A204.1 (cell line): ENCODE data around the gene SARDH.

Source experiments
- FAIRE-seq: peaks from 2 replicates; lab custom pipeline; 2012; peaks lifted over from hg19 to GRCh38; lab: Jason Lieb, UNC

Gene SARDH, protein sequence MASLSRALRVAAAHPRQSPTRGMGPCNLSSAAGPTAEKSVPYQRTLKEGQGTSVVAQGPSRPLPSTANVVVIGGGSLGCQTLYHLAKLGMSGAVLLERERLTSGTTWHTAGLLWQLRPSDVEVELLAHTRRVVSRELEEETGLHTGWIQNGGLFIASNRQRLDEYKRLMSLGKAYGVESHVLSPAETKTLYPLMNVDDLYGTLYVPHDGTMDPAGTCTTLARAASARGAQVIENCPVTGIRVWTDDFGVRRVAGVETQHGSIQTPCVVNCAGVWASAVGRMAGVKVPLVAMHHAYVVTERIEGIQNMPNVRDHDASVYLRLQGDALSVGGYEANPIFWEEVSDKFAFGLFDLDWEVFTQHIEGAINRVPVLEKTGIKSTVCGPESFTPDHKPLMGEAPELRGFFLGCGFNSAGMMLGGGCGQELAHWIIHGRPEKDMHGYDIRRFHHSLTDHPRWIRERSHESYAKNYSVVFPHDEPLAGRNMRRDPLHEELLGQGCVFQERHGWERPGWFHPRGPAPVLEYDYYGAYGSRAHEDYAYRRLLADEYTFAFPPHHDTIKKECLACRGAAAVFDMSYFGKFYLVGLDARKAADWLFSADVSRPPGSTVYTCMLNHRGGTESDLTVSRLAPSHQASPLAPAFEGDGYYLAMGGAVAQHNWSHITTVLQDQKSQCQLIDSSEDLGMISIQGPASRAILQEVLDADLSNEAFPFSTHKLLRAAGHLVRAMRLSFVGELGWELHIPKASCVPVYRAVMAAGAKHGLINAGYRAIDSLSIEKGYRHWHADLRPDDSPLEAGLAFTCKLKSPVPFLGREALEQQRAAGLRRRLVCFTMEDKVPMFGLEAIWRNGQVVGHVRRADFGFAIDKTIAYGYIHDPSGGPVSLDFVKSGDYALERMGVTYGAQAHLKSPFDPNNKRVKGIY

DNA sequence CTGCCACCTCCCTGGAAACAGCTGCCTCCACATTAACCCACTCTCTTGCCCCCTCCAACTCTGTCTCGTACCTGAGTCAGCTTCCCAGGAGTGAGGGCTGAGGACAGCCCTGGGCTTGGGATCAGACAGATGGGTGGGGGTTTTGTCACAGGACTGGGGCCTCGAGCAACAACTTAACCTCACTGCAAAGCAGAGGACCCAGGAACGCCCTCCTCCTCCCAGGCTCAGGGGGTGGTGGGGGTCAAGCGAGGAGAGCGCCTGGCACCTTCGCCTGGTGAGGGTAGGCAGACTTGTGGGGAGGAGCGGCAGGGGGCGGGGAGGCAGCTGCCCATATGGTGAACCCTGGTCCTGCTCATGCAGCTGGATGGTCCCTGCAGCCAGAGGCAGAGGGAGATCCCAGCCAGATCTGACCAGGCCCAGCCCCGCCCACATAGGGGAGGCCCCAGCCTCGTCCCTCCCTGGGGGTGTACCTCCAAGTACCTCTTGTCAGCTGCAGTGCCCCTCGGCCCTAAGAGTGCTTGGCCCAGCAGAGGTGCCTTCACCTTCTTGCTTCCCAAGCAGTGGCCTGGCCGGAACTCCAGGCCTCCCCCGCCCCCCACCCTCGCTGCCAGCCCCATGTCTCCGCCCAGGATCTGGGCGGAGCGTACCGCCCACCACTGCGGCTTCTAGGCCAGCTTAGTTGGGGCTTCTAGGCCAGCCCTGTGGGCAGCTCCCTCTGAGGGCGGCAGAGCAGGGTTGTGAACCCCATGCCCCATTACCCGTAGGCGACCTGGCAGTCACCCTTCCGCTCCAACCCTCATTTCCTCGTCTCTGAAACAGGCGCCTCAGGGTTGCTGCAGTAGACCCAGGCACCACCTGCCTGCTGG lies at the start of gene SARDH:
TSS of gene SARDH (minus strand) at position 579 of the 866 bp plus-strand sequence. CDS start 4,179 bp downstream, outside the sequence.
- FAIRE-seq = no peak

DNA sequence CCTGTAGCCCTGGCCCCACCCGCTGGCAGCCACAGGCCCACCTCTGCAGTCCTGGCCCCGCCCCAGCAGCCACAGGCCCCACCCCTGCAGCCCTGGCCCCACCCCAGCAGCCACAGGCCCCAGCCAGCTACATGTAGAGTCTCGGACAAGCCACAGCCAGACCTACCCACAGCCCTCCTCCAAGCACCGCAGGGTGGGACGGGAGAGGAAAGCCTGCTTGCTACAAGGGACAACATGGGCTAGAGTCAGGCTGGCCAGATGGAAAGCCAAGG lies 49.5 kb upstream of the SARDH start:
- FAIRE-seq = no peak

DNA sequence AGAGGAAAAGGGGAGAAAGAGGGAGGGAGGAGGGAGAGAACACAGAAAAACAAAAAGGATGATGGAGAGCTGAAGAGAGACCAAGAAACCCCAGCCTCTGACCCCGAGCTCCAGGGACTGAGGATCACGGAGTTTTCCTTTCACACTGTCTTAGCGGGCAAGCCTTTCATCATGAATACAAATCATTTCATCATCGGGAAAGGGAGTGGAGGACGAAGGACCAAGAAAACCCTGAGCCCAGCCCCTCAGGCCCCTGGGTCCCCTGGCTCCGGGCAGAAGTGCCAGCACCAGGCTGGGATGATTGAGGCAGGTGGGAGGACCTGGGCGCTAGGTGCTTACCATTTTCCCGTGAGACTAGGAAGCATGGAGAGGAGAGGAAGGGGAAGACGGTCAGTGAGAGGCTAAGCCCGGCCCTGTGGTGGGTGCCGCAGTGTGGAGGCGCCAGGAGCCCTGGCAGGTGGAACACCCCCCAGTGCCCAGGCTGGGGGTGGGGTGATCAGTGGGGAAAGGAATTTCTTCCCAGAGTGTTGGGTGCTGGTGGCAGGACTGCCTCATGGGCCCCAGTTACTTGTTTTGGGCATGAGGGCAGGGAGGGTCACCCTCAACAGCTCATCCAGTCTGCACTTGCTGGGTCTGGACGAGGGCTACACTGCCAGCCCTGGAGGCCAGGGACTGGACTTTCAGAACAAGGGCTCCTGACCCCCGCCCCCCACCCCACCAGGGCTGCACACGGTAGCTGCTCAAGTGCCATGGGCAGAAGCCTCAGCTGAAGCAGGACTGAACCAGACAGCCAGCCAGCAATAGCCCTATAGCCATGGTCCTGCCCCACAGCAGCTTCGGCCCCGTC lies 49.0 kb upstream of the SARDH start:
- no peak for FAIRE-seq

DNA sequence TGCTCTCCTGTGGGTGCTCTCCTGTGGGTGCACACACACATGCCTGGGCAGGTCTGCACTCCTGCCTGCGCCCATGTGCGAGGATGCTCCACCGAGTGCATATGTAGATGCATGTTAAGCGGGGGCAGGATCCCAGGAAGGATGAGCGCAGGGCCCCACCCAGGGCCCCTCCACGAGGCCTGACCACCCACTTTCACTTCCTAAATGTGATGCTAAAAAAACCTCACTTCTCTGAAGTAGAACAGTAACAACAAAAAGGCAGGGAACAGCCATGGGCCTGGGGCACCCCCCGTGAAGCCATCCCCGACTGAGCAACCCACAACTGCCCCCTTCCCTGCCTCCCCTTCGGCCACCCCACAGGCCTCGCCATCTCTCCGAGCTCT lies 48.2 kb upstream of the SARDH start:
- no peak for FAIRE-seq

DNA sequence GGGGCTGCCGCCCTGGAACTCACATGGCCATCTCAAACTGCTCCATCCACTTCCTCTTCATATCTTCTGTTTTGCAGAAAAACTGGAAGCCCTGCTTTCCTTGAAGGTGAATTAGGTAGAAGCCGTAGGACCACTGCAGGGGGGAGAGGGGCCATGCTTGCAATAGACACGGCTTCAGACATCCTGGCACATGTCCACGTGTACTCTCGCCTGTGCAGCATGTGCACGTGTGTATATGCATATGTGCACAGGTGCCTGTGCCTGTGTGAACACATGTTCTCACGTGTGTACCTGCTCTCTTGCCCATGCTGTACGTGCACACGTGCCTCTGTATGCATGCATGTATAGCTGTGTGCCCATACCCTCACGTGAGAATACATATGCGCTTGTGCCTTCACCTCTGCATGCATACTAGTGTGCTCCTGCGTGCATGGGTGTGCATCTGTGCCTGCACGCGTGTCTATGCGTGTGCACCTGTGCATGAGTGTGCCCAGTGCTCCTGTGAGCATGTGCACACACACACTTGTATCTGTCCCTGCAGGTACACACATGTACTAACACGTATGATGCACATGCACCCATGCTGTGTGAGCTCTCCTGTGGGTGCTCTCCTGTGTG lies 47.7 kb upstream of the SARDH start:
- no peak for FAIRE-seq

DNA sequence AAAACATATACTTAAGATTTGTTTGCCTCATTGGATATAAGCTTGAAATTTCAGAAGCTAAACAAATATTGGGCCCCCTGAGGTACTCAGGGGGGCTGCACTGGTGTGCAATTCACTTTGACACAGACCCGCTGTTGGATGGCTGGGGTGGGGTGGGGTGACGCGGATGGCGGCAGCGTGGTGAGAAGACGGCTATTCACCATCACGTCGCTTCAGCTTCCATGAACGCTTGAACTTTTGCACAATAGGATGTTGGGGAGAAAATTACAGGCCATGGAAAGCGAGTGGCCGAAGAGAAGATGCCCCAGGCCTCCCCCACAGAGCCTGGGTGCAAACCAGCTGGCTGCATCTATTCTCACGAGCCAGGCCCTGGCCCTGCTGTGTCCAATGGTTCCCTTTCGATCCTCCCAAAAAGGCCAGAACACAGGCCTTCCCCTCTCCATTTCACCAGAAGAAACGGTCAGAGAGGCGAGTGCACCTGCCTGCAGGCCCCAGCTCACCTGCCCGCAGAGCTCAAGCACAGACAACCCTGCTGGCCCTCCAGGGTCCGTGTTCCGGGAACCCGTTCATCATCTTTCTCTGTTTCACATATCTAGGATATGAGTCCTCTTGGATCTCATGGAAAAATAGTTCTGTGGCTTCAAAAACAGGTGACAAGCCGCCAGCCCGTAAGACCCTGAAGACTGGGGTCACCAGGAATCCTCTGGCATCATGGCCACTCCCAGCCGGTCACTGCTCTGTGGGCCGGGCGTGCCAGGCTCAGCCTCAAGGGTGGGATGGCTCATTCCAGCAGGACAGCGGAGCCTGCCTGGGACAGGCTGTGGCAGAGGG lies 46.8 kb upstream of the SARDH start:
- no peak for FAIRE-seq

DNA sequence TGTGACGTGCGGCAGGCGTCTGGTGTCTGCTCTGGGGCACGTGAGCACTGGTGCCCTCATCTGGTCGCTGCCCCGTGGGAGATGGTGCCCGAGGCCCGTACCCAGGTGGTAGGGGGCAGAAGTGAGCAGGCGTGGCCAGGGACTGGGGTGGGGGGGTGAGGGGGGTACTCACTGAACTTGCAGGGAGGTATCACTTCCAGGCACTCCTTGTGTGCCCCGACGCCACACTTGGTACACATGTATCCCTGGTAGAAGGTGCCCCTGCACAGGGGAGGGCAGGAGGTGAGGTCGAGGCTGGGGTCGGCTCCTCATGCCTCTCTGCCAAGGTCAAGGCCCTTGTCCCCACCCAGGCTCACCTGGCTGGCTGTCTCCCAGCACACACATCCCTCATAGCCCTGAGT lies 45.2 kb upstream of the SARDH start:
- FAIRE-seq = no peak

DNA sequence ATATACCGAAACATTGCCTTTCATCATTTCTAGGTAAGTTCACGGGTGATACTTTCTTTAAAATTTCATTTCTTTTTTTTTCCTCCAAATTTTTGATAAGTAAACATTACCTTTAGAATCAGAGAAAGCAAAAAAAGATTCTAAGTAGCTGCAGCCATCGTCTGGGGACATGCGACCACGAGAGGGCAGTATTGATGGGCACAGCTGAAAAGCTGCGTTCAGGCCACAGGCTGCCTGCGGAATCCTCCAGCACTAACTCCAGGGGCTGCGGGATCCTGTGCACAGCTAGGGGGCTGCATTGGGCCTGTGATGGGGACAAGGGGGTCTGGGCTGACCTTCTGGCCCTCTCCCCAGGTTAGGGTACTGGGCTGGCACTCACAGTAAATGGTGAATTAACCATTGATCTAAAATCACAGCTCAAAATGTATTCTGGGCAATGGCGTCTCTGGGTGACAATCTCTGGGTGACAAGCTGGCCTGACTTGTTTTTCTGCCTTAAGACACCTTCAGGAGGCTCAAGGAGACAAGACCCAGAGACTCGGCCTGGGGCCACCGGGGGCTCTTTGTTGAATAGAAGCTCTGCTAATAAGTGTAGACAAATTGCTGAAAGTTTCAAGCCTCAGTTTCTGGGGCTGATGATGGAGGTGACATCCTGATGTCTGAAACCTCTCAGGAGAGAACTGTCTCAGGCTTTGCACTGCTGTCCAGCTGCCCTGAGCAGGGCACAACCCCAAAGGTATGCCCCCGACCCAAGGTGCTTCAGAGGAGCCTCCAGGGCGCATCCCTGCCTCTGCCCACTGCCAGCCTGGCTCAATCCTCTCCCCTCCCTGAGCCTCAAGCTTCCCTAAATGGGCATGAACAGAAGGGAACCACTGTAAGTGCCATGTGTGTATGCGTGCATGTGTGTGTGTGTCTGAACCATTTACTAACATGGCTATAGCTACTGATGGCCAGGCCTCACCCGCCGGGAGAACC lies 44.3 kb upstream of the SARDH start:
- peak; percentile 56 for FAIRE-seq

DNA sequence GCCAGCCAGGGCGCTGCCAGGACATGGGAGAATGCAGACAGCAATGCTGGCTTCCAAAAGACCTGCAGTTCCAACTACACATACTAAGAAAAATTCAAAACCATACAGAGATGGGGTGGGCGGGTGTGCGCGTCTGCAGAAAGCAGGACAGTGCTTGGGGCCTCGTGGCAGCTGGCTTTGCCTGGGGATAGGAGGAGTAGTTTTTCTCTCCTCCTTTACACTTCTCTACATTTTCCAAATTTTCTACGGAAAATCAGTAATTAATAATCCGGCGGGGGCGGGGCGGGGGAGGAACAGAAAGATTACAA lies 43.6 kb upstream of the SARDH start:
- no peak for FAIRE-seq

DNA sequence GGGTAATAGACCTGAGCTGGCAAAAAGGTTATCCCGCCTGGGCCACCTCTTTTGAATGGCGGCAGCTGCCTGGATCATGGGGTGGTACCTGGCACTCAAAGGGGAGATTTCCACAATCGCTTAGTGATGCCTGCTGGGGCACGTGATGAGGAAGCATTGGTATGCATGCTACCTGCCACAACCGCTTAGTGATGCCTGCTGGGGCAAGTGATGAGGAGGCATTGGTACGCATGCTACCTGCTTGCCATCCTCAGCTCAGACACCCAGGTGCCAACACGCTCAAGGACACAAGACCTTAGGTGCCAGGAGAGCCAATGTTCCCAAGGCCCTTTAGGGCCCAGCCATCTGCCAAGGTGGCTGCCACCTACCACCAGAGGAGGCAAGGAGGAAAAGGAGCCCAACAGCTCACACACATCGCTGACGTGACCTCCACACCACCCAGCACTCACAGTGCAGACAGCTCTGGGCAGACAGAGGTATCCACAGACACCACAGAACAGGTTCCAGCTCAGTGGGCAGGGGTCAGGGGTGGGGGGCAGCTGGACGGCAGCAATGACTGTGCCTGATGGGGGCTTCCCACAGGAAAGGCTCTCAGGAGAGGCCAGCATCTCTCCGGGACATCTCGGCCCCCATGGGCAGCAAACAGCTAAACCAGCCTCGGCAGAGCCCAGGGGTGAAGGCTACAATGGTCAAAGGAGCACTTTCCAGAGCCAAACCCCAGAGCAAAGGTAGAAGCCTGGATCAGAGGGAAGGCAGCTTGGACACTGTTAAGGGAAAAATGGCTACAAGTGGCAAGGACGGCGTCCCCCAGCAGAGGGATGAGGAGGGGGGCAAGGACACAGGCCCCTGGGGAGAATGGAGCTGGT lies 43.0 kb upstream of the SARDH start:
- FAIRE-seq = no peak

DNA sequence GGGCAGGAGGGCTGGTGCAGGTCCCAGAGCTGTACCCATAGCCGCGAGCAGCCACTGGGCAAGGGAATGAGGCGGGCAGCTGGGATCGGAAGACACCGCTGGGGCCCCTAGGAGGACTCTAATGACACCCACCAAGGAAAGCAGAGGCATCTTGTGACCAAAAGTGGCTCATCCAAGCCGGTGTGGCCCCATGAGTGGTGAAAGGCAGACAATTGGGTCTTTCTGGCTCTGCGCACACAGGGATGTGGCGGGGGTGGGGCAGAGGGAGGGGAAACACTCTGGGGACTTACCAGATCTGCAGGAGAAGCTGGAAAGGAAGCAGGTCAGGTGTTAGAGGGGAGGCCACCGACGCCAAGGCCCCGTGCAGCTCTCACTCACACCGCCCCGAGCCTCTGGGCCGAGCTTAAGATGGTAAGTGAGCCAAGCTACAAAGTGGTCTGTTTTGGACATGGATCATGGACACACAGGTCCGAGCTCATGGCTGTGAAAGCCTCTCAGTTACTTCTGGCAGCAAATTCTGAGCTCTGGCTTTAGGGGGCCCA lies 42.3 kb upstream of the SARDH start:
- no peak for FAIRE-seq

DNA sequence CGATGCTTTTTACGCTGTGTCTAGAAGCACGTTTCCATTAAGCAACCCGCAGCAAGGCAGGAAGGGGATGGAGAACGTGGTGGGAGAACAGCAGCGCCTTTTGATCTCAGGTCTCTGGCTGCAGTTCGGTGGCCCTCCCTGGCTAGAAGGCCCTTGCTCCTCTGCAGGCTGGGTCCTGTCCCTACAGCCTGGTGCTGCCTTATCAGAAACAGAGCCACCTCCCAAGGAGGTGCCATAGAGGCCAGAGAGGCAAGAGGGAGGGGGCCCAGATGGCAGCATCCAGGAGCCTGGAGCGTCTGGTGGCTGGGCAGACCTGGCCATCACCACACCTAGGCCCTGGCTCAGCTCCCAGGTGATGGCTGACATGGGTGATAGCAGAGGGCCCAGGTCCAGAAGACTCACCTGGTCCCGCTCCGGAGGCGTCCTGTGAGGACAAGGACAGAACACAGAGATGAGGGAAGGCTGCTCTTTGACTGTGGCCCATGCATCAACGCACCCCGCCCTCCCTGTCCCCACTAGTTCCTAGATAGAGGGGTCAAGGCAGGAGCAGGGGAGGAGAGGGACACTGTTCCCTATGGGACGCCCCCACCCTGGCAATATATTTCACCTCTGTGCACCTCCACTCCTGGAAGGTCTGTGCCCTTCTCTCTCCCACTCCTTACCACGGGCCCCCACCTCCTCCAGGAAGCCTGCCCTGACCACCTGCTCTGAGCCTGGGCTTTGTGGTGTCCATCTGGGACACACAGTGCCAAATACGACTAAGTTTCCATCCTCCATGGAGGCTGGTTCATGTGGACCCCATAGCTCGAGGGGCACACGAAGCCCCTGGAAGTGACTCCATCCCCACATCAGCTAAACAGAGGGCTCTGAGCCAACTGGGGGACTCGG lies 41.6 kb upstream of the SARDH start:
- FAIRE-seq = no peak

DNA sequence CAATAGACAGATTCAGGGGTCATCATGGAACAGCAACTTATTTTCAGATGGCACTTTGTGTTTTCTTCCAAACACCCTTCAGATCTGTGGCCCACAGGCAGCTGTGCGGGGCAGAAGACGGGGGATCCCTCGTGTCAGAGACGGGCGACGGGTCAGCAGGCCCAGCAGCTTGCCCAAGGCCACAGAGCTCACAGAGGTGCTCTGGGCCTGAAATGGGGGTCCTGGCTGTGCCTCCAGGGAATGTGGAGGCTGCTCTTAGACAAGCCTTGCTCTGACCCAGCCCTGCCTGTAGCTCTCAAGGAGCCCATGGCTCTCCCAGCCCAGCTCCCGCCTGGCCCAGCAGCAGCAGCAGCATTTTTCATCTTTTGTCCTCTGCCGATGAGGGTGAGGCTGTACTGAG lies 40.9 kb upstream of the SARDH start:
- no peak for FAIRE-seq

DNA sequence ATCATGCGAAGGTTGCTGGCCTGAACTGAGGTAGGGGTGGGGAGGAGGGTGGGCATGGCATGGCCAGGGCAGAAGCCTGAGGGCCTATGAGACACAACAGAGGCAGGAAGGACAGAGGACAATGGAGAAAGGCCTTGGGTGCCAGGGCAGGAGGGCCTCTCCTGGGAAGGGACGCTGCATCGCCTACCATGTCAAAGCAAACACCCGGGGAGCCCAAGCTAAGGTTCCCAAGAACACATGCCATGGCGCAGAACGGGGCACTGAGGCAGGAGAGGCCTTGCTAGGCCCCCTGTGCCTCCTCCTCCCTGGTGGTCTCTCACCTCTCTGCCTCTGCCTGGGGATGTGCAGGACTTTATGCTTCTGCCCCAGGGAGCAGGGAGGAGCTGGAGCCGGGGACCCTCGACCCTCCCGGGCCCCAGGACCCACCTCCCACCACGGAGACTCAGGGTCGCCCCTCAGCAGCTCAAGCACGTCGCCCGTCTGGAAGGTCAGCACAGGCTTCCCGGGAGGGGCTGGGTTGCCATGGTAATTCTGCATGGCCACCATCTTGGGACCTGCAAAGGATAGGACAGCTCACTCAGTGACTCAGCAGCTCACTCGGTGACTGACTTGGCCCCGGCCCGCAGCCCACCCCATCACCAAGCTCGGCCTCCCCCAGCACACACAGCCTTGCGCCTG lies 40.3 kb upstream of the SARDH start:
- FAIRE-seq = no peak

DNA sequence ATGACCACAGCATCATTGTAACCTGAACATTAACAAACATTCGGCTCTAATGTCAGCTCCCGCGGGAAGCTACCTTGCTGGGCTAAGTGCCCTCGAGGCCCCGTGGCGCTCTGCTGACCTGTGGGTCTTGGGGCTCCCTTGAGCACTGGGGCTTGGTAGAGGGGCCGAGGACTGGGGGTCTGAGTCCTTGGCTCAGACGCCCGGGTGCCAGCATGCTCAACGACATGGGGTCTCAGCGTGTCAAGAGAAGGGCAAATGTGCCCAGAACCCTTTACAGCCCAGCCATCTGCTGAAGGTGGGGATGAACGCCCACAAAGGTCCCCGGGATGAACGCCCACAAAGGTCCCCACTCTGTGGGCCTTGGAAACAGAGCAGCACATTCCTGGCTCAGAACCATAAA lies 39.7 kb upstream of the SARDH start:
- no peak for FAIRE-seq

DNA sequence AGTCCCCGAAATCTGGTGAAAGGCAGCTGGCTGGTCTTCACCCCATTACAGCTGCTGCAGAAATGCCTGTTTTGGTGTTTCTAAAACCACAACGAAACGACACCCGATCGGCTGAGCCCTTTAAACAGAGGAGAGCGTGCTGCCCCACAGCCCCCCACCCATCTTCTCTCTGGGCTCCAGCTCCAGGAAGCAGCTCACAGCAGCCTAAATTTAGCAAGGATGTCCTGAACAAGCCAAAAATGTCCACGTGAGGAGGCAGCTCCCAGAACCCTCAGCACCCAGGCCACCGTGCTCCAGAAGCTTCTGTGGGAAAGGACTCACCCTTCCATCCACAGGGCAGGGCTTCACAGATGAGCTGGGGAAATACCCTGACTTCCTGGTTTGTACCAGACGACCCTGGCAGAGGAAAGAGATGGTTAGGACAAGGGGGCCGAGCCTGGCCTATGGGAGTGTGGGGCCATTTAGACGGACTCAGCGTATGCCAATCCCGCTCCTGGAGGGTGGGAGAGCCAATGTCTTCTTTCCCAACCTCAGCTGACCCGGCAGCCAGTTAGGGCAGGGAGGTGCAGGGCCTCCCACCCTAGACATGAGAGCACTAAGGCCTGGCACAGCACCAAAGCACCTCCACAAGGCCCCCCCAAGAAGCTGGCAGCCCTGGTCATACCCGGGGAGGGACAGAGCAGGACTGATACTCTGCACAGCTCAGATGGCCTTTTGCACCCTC lies 39.1 kb upstream of the SARDH start:
- FAIRE-seq = no peak
